Effector memory CD4-positive, alpha-beta T cell (primary cell): ENCODE data around the gene NEK6.

Experiments used
- DNase-seq, 3 donors: peaks; one replicate each; pipeline ENCODE4 v3.0.0-alpha.2; 2020
- H3K27ac ChIP-seq: 2 replicates; pipeline ENCODE4 v1.7.0; 2013; ENCODE audit warnings: mild to moderate bottlenecking, low read length, moderate library complexity; ENCODE audit not compliant: insufficient read depth, poor library complexity, severe bottlenecking
- H3K27me3 ChIP-seq: replicated peaks from 2 replicates; pipeline ENCODE4 v1.7.0; 2013; ENCODE audit warnings: mild to moderate bottlenecking, low read length; ENCODE audit not compliant: insufficient read depth, control insufficient read depth, poor library complexity, severe bottlenecking
- H3K36me3 ChIP-seq: 2 replicates; pipeline ENCODE4 v1.7.0; 2013; ENCODE audit warnings: mild to moderate bottlenecking, low read length, moderate library complexity; ENCODE audit not compliant: control insufficient read depth, insufficient read depth
- H3K4me1 ChIP-seq: 2 replicates; pipeline ENCODE4 v1.7.0; 2013; ENCODE audit warnings: low read length, mild to moderate bottlenecking; ENCODE audit not compliant: control insufficient read depth, insufficient read depth, poor library complexity, severe bottlenecking
- H3K4me3 ChIP-seq: 2 replicates; pipeline ENCODE4 v1.7.0; 2013; ENCODE audit warnings: low read length, low read depth, mild to moderate bottlenecking; ENCODE audit not compliant: insufficient read depth, poor library complexity, severe bottlenecking
- H3K9me3 ChIP-seq: 2 replicates; pipeline ENCODE4 v1.7.0; 2013; ENCODE audit warnings: mild to moderate bottlenecking, low read length, moderate library complexity; ENCODE audit not compliant: control insufficient read depth

NEK6 gene

DNA sequence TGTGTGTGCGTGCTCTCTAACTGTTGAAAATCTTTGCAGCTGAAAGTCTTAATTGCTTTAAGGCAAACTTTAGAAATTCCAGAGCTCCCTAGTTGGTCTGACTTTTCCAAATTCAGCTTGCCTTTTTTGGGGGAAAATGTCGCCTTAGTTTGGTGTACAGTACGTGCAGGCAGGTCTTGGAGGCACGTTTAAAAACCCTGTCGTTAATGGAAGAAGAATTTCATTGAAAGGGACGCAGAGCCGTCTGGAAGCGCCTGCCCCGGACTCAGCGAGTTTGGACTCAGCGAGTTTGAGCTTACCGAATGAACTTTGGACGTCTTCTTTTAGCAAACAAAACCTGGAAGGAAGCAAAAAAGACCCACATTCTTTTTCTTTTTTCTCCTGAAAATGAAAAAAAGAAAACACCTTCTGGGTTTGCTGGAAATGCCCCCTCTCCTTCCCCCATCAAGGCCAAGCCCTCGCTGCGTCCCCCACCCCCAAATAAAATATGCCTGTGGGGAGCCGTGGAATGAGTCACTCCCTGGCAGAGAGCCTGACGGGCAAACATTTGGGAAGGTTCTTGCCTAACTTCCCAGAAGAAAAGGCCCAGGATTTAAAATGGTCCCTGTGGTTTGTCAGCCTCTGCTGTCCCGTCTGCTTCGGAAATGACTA, 1.5 kb downstream of the NEK6 start:
- Histone ChIP-seq H3K9me3 (no peaks in the 10 kb centered on the region), H3K4me3 (no peak overlapping the region), H3K27me3 (no peaks in the 10 kb centered on the region), H3K4me1 (no peaks in the 10 kb centered on the region), H3K27ac (no peak overlapping the region), H3K36me3 (no peaks in the 10 kb centered on the region)
- DNase-seq, result no peak

DNA sequence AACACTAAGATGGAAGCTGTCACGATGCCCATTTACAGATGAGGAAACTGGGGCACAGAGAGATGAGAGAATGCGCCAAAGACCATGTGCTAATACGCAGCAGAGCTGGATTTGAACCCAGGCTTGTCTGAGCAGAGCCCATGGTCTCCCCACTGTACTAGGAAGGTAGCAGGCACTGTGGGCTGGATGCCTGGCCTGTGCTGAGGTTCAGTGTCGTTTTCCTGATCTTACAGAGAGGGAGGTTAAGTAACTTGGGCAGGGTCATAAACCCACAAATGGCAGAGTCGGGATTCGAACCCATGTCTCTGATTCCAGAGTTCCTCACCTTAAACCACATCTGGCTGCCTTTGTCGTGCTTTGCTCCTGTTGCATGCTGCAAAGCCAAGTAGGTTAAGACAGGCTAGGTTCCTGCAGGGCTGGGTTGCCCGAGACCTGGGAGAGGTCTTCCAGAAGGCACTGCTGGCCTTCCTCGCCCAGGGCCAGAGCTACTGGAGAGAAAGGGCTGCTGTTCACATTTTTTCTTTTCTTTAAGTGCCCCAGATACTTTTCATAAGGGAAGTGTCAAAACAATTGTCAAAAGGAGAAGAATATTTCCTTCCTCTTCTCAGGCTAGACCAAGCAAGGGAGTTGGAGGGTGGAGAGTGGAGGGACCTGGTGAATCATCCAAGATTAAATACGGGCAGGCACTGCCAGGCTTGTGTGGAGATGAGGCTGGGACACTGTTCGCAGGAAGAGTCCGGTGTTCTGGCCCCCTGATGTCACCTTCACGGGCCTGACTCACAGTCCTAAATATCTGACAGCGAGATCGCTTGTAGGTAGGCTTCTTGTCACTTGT, 3.2 kb downstream of the NEK6 start:
- Histone ChIP-seq H3K27ac (no peak overlapping the region), H3K9me3 (no peaks in the 10 kb centered on the region), H3K27me3 (no peaks in the 10 kb centered on the region), H3K4me1 (no peaks in the 10 kb centered on the region), H3K36me3 (no peaks in the 10 kb centered on the region), H3K4me3 (no peak overlapping the region)
- no peak for DNase-seq

DNA sequence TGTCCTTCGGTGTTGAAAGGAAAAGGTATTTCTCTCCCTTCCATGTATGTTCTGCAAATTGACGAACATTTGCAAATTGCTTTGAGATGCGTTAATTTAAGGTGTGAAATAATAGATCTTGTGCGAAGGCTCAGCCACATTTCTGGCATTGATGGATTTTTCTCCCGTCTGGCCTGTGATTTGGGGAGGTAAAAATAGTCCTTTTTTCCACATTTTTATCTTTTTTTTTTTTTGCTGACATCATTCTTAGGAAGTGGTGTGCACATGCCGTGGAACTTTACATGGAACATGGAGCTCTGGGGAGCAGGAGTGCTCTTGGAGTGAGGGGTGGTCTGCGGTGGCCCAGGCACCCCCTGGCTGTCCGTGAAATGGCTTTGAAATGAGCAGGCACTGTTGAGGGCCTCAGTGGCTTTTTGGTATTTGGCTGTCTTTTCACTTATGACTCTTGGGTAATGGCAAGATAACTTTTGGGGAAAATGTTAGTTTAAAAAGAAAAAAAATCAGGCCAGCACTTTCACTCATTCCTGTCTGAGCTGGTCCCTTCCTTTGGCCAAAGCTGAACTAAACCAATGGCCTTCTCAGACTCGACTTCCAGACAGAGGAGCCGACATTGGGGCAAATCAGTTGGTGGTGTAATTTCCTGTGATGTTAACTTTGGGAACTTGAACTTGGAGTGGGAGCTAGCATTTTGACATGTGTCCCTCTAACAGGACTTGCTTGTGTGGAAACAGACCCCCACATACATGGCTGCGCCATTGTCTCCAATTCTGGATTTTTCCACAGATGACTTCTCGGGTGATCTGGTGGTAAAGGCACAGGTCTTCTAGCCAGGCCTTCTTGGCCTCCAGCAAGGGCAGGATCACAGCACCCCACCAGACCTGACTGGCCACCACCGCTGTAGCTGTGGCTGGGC, 4.2 kb downstream of the NEK6 start:
- Histone ChIP-seq H3K9me3 (no peaks in the 10 kb centered on the region), H3K4me3 (no peak overlapping the region), H3K36me3 (no peaks in the 10 kb centered on the region), H3K27ac (no peak overlapping the region), H3K27me3 (no peaks in the 10 kb centered on the region), H3K4me1 (no peaks in the 10 kb centered on the region)
- no peak for DNase-seq

DNA sequence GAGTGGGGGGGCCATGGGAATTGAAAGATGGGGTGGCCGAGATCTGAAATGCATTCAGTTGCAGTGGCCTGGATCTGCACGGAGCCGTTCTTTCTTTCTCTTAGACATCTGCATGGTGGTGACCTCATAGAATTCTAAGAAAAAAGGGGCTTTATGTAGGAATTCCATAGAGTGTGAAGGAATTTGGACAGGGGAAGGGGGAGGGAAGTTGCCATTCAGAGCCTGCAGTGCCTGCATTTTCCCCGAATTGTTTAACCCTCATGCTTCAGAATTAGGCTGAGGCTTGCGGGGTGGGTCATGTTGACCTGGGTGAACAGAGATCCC, 4.9 kb downstream of the NEK6 start:
- no peak overlapping the region for H3K4me3 ChIP-seq
- no peaks in the 10 kb centered on the region for H3K36me3 ChIP-seq
- H3K9me3 ChIP-seq, result no peaks in the 10 kb centered on the region
- no peaks in the 10 kb centered on the region for H3K27me3 ChIP-seq
- H3K27ac ChIP-seq, result no peak overlapping the region
- no peak for DNase-seq
- no peaks in the 10 kb centered on the region for H3K4me1 ChIP-seq

DNA sequence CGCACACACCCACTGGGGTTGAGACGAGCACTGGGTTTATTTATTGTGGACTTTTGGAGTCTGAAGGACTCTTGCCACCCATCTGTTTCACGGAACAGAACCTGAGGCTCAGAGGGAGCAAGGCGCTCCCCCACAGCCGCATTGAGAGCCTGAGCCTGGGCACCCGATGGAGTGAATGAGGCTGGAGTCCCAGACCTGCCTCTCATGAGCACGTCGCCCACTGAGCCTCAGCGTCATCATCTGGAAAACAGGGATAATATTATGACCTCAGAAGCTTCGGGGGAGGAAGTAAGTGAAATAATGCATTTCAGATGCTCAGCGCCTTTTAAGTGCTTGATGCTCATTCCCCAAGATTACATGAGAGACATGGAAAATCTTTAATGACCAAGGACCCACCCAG, 5.5 kb downstream of the NEK6 start:
- no peaks in the 10 kb centered on the region for H3K27me3 ChIP-seq
- no peak overlapping the region for H3K4me3 ChIP-seq
- no peak overlapping the region for H3K27ac ChIP-seq
- H3K4me1 ChIP-seq, result no peaks in the 10 kb centered on the region
- no peaks in the 10 kb centered on the region for H3K36me3 ChIP-seq
- H3K9me3 ChIP-seq, result no peaks in the 10 kb centered on the region
- DNase-seq, result no peak

DNA sequence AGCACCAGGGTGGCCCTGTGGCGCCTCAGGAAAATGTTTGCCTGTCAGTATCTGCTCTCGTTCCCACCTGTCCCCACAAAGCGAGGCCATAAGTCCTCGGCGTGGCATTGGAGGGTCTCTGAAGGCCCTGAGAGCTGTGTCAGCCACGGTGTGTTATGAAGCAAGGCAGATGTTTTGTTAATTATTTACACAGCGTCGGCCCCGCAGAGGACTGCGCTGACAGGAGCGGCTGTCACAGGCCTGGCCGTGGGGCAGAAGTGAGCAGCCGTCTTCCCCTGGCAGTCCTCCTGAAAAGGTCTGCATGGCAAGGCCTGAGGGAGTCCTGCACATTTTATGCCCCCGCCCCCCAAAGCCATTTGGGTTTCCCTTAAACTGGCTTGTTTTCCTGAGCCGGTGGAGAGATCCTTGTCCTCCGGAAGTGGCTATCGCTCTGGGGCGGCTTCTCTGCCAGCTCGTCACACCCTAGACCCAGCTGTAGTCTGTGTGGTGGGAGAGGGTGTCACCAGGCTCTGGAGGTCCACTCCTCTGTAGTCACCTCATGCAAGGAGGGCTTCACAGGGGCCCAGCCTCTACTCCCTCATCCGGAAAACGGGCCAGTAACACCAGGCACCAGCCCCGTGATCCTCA, 6.2 kb downstream of the NEK6 start:
- Histone ChIP-seq H3K9me3 (no peaks in the 10 kb centered on the region), H3K27me3 (no peaks in the 10 kb centered on the region), H3K27ac (no peak overlapping the region), H3K4me1 (no peaks in the 10 kb centered on the region), H3K4me3 (no peak overlapping the region), H3K36me3 (no peaks in the 10 kb centered on the region)
- DNase-seq, result no peak

DNA sequence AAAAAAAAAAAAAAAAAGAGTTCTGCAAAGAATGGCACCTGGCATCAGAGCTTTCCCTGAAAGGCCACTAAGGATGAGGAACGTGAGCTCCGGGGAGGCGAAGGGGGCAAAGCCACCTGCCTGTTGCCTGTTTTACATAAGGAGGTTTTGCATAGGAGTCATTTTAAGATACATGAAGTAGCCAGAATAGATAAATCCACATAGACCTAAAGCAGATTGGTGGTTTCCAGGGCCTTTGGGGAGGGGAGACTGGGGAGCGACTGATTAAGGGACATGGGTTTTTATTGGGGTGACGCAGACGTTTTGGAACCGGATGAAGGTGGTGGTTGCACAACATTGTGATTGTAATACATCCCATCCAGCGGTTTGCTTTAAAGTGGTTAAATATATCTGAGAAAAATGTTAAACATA, 7.1 kb downstream of the NEK6 start:
- no peak for DNase-seq
- no peak overlapping the region for H3K4me3 ChIP-seq
- no peaks in the 10 kb centered on the region for H3K27me3 ChIP-seq
- no peaks in the 10 kb centered on the region for H3K9me3 ChIP-seq
- no peak overlapping the region for H3K27ac ChIP-seq
- no peaks in the 10 kb centered on the region for H3K4me1 ChIP-seq
- no peaks in the 10 kb centered on the region for H3K36me3 ChIP-seq

DNA sequence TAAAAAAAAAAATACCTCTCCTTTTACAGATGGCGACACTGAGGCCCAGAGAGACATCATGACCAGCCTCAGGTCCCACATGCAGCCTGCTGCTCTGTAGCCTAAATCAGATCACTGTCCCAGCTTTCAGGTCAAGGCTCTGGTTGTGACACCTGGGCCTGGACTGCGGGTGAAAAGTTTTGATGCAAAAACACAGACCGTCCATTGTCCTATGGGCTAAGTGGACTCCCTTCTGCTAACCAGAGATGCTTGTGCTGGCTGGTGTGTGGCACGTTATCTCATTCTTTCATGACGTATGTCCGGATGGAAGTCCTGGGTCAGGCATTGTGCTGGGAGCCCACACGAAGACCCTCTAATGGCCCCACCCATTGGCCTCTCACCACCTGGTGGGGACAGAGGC, 7.8 kb downstream of the NEK6 start:
- Histone ChIP-seq H3K4me1 (no peaks in the 10 kb centered on the region), H3K36me3 (no peaks in the 10 kb centered on the region), H3K27me3 (no peaks in the 10 kb centered on the region), H3K4me3 (no peak overlapping the region), H3K27ac (no peak overlapping the region), H3K9me3 (no peaks in the 10 kb centered on the region)
- DNase-seq, result no peak

DNA sequence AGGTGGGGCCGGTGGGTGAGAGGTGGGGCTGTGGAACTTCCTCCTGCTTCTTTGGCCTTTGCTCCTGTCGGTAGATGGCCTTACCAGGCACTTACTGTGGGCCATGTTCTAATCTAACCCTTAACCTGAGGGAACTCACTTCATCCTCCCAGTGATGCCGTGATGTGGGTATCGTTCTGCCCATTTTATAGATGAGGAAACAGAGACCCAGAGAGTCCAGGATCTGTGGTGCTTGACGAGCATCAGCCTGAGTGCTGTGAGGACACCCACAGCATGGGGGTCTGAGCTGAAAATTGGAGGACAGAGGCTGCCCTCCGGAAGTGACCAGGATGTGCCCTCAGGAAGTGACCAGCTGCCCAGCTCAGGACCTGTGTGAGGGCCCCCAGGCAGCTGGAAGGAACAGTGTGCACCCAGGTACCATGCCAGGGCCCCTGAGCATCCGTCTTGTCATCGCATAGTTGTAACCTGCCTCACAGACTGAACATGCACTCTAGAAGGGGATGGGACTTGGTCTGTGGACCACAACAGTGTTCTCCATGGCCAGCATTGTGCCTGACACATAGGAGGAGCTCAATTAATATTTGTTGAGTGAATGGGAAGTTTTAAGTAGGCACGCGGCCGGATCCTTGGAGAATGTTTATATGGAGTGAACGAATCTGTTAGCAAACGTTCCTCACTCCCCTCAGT, 8.5 kb downstream of the NEK6 start:
- no peak overlapping the region for H3K27ac ChIP-seq

More for the DNA sequence above, 8.5 kb downstream of the NEK6 start:
- no peaks in the 10 kb centered on the region for H3K9me3 ChIP-seq
- no peak for DNase-seq
- no peaks in the 10 kb centered on the region for H3K27me3 ChIP-seq
- no peak overlapping the region for H3K4me3 ChIP-seq
- H3K4me1 ChIP-seq, result no peaks in the 10 kb centered on the region
- no peaks in the 10 kb centered on the region for H3K36me3 ChIP-seq
